A549 (cell line): Measurements from ENCODE around the gene SSBP3. TPM values are rescaled to one million over a fixed set of nuclear protein-coding genes. Genes with fewer than 3 reads are reported as not detected.
A peak's percentile ranks its signal among the peaks of the same experiment; 100 is the strongest.

Source experiments
- ATAC-seq, 2 experiments: fragments of 200-7000 bp in 1 of 2; fragments of >200 bp in 1 of 2; cut with Nextera tagmentation in 1 of 2; cut with Tn5 transposase in 1 of 2; 3 replicates each; pipeline versions ENCODE4 v1.8.0 to v1.9.1; 2018 to 2020; ENCODE audit warnings: mild to moderate bottlenecking in 1 of 2, moderate library complexity in 1 of 2
- CTCF ChIA-PET: fragments of 300-600 bp; sonication (Branson Sonifier 250); formaldehyde crosslinking; extraction: SDS; loops from one replicate; lab custom pipeline; 2021; ENCODE audit warnings: antibody characterized with exemption, inconsistent platforms; lab: Yijun Ruan, JAX
- POLR2A ChIA-PET: fragments of 350-600 bp; formaldehyde crosslinking; extraction: SDS; loops from one replicate; lab custom pipeline; 2021; ENCODE audit warnings: antibody characterized with exemption, inconsistent platforms; lab: Yijun Ruan, JAX
- DNase-seq, 2 experiments: peaks; one replicate each; pipeline versions ENCODE4 v3.0.0 to v3.0.0-alpha.2; 2011 to 2016; ENCODE audit warnings: low read depth in 1 of 2, low spot score in 1 of 2
- FAIRE-seq: peaks from 2 replicates; lab custom pipeline; 2011; peaks lifted over from hg19 to GRCh38; lab: Jason Lieb, UNC
- H3K27ac ChIP-seq, 2 experiments: fragments of >200 bp; sonication (Bioruptor Twin); formaldehyde crosslinking; 3 replicates each; pipeline ENCODE4 v1.5.1; 2016 to 2017
- H3K4me1 ChIP-seq: fragments of >200 bp; sonication (Bioruptor Twin); formaldehyde crosslinking; 3 replicates; pipeline ENCODE4 v1.6.1; 2016
- H3K4me2 ChIP-seq: fragments of >200 bp; sonication (Bioruptor Twin); formaldehyde crosslinking; 3 replicates; pipeline ENCODE4 v1.6.1; 2016
- H3K4me3 ChIP-seq: fragments of >200 bp; sonication (Bioruptor Twin); formaldehyde crosslinking; 3 replicates; pipeline ENCODE4 v1.5.1; 2016
- H3K9me3 ChIP-seq: fragments of >200 bp; sonication (Bioruptor Twin); formaldehyde crosslinking; 3 replicates; pipeline ENCODE4 v1.6.1; 2016
- BCL3 ChIP-seq: fragments of >200 bp; sonication (Bioruptor Twin); formaldehyde crosslinking; IDR thresholded peaks from 3 replicates; pipeline ENCODE4 v1.6.1; 2016
- BHLHE40 ChIP-seq: IDR thresholded peaks from 2 replicates; pipeline ENCODE4 v1.6.1; 2012; ENCODE audit warnings: low read depth, low read length, inconsistent platforms
- CBX2 ChIP-seq: fragments of 200-600 bp; sonication (generic); IDR thresholded peaks from 2 replicates; pipeline ENCODE4 v1.6.1; 2016; ENCODE audit warnings: low read depth, mild to moderate bottlenecking, borderline replicate concordance
- CBX8 ChIP-seq: fragments of 200-600 bp; sonication (generic); IDR thresholded peaks from 2 replicates; pipeline ENCODE4 v1.6.1; 2016
- CTCF ChIP-seq: fragments of >200 bp; sonication (Bioruptor Twin); formaldehyde crosslinking; IDR thresholded peaks from 3 replicates; pipeline ENCODE4 v1.5.1; 2016
- ELK1 ChIP-seq: fragments of 150-350 bp; IDR thresholded peaks from 2 replicates; pipeline ENCODE4 v1.6.1; 2014; ENCODE audit warnings: low read depth, mild to moderate bottlenecking, low read length
- ESRRA ChIP-seq: fragments of 150-350 bp; IDR thresholded peaks from 2 replicates; pipeline ENCODE4 v1.6.1; 2014; ENCODE audit warnings: mild to moderate bottlenecking, low read length, borderline replicate concordance
- FOSB ChIP-seq: fragments of 250-450 bp; sonication (Bioruptor Pico); IDR thresholded peaks from 2 replicates; pipeline ENCODE4 v1.5.0; 2020; ENCODE audit warnings: mild to moderate bottlenecking, moderate library complexity
- HEYL ChIP-seq: fragments of 250-450 bp; sonication (Bioruptor Pico); IDR thresholded peaks from 2 replicates; pipeline ENCODE4 v1.8.0; 2021; ENCODE audit warnings: mild to moderate bottlenecking, moderate library complexity
- KDM1A ChIP-seq: fragments of 200-600 bp; sonication (generic); IDR thresholded peaks from 2 replicates; pipeline ENCODE4 v1.6.1; 2016; ENCODE audit warnings: low read depth, mild to moderate bottlenecking
- MAFK ChIP-seq: fragments of 450-650 bp; IDR thresholded peaks from 2 replicates; pipeline ENCODE4 v1.6.1; 2014; ENCODE audit not compliant: partially characterized antibody
- MAX ChIP-seq: IDR thresholded peaks from 2 replicates; pipeline ENCODE4 v1.6.1; 2012
- MAZ ChIP-seq: fragments of 150-350 bp; IDR thresholded peaks from 2 replicates; pipeline ENCODE4 v1.6.1; 2014; ENCODE audit warnings: antibody characterized with exemption, low read depth, low read length, borderline replicate concordance
- NPAS2 ChIP-seq: fragments of 250-450 bp; sonication (Bioruptor Pico); IDR thresholded peaks from 2 replicates; pipeline ENCODE4 v1.8.0; 2022; ENCODE audit warnings: mild to moderate bottlenecking, moderate library complexity, borderline replicate concordance
- SREBF2 ChIP-seq: fragments of 450-650 bp; IDR thresholded peaks from 2 replicates; pipeline ENCODE4 v1.6.1; 2014; ENCODE audit warnings: mild to moderate bottlenecking, moderate library complexity
- TFCP2L1 ChIP-seq: fragments of 250-450 bp; sonication (Bioruptor Pico); IDR thresholded peaks from 2 replicates; pipeline ENCODE4 v1.5.0; 2021; ENCODE audit warnings: mild to moderate bottlenecking
- TP53 ChIP-seq: fragments of 250-450 bp; sonication (Bioruptor Pico); IDR thresholded peaks from 2 replicates; pipeline ENCODE4 v1.5.0; 2021; ENCODE audit warnings: mild to moderate bottlenecking, moderate library complexity
- ZFP36 ChIP-seq: fragments of 450-650 bp; IDR thresholded peaks from 2 replicates; pipeline ENCODE4 v1.6.1; 2014; ENCODE audit warnings: borderline replicate concordance; ENCODE audit not compliant: partially characterized antibody
- ZSCAN20 ChIP-seq: fragments of 250-450 bp; sonication (Bioruptor Pico); IDR thresholded peaks from 2 replicates; pipeline ENCODE4 v1.8.0; 2022; ENCODE audit warnings: mild to moderate bottlenecking, moderate library complexity
- WGBS: methylation state at CpG from one replicate; pipeline ENCODE4 v1.1.6; 2017; ENCODE audit errors: missing lambda C conversion rate; 5-methylcytosine and 5-hydroxymethylcytosine counted together
- polyA plus RNA-seq, 4 experiments: library from polyadenylated mRNA; depleted of rRNA in 3 of 4; stranded (reverse); fragments of >200 nt; fragmentation: RNase III in 1 of 4; extraction: RNeasy Plus Mini Kit Qiagen cat#74134 plus additional on column Dnase treatment in 1 of 4; gene quantifications; 2 replicates in 3 of 4; 3 replicates in 1 of 4; pipeline ENCODE4 v1.2.3, GENCODE V29; 2011 to 2017
- TF ChIP-seq, protein P1 (sequence below): fragments of 200-600 bp; sonication (generic); IDR thresholded peaks from 2 replicates; pipeline ENCODE4 v1.6.1; 2016; ENCODE audit warnings: antibody characterized with exemption, mild to moderate bottlenecking, moderate library complexity
- TF ChIP-seq, protein P2 (sequence below): fragments of >200 bp; sonication (Bioruptor Twin); formaldehyde crosslinking; IDR thresholded peaks from 2 replicates; pipeline ENCODE4 v1.6.1; 2016

The SSBP3 gene
- polyA plus RNA-seq, 2 of the 4 experiments (the other 2 are of a cell fraction): 7.2 to 9.1 TPM

- no peak overlapping the region for H3K27ac ChIP-seq
- ChIA-PET POLR2A (no interaction called here), CTCF (interaction anchor here (0.7 kb wide), 1 partner anchor 321 kb away, joined by 3 read pairs; no protein-coding TSS in a partner anchor)
- H3K4me3 ChIP-seq: no peak overlapping the region
- 84% methylated on average over 4 of the region's 4 CpGs for WGBS
- no peak overlapping the region for H3K4me2 ChIP-seq
- FAIRE-seq: no peak
- no peaks in the 10 kb centered on the region for H3K4me1 ChIP-seq
- H3K9me3 ChIP-seq: no peaks in the 10 kb centered on the region
- TF ChIP-seq ZFP36: no peak
- TF ChIP-seq, protein P1, sequence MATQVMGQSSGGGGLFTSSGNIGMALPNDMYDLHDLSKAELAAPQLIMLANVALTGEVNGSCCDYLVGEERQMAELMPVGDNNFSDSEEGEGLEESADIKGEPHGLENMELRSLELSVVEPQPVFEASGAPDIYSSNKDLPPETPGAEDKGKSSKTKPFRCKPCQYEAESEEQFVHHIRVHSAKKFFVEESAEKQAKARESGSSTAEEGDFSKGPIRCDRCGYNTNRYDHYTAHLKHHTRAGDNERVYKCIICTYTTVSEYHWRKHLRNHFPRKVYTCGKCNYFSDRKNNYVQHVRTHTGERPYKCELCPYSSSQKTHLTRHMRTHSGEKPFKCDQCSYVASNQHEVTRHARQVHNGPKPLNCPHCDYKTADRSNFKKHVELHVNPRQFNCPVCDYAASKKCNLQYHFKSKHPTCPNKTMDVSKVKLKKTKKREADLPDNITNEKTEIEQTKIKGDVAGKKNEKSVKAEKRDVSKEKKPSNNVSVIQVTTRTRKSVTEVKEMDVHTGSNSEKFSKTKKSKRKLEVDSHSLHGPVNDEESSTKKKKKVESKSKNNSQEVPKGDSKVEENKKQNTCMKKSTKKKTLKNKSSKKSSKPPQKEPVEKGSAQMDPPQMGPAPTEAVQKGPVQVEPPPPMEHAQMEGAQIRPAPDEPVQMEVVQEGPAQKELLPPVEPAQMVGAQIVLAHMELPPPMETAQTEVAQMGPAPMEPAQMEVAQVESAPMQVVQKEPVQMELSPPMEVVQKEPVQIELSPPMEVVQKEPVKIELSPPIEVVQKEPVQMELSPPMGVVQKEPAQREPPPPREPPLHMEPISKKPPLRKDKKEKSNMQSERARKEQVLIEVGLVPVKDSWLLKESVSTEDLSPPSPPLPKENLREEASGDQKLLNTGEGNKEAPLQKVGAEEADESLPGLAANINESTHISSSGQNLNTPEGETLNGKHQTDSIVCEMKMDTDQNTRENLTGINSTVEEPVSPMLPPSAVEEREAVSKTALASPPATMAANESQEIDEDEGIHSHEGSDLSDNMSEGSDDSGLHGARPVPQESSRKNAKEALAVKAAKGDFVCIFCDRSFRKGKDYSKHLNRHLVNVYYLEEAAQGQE: no peak
- TF ChIP-seq CBX8: no peak
- no peak for TF ChIP-seq ELK1
- no peak for TF ChIP-seq SREBF2
- no peak for TF ChIP-seq MAX
- TF ChIP-seq, protein P2, sequence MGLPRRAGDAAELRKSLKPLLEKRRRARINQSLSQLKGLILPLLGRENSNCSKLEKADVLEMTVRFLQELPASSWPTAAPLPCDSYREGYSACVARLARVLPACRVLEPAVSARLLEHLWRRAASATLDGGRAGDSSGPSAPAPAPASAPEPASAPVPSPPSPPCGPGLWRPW: no peak
- no peak for TF ChIP-seq ZSCAN20
- no peak for TF ChIP-seq MAFK
- TF ChIP-seq FOSB (CRISPR knock-in tag): no peak
- no peak for TF ChIP-seq MAZ
- TF ChIP-seq TFCP2L1 (CRISPR knock-in tag): no peak
- no peak for TF ChIP-seq HEYL (CRISPR knock-in tag)
- TF ChIP-seq TP53: no peak
- no peak for TF ChIP-seq KDM1A
- TF ChIP-seq BHLHE40: no peak
- no peak for DNase-seq
- ATAC-seq: peak in 1 of 2 experiments; percentile 53; a peak in 2 of 6 replicates
Measured at GRCh38 chr1:54272772-54273091, 133.5 kb downstream of the SSBP3 start.

DNA sequence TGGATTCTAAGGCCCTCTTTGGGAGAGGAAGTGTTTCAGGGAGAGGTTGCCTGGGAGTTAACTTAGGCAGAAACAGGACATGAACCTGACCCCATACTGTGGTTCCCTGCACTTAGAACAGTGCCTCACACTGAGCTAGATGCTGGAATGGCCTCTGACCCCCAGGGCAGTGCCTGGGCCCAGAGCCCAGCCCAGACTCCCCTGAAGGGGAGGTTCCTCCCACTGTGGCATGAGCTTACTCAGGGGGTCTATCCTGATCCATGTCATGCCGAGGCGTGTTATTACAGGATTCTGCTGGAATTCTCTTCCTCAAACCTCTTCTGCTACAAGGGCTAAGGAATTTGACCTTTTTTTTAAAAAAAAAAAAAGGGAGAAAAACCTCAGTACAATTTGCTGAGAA, 134.1 kb downstream of the SSBP3 start:
- no peak for TF ChIP-seq MAX
- DNase-seq: no peak
- no peak for FAIRE-seq
- Histone ChIP-seq H3K4me1 (no peaks in the 10 kb centered on the region), H3K27ac (no peak overlapping the region), H3K4me3 (no peak overlapping the region), H3K9me3 (no peaks in the 10 kb centered on the region), H3K4me2 (no peak overlapping the region)
- CTCF ChIA-PET: interaction anchor here (0.7 to 1.1 kb wide), 2 partner anchors 151 to 322 kb away, joined by 3 read pairs; no protein-coding TSS in a partner anchor
- ATAC-seq: no peak
- WGBS: 93% methylated on average over 2 of the region's 2 CpGs
- POLR2A ChIA-PET: no interaction called here

GRCh38 chr1:54271341-54271740, 134.9 kb downstream of the SSBP3 start:
- H3K9me3 ChIP-seq: no peaks in the 10 kb centered on the region
- POLR2A ChIA-PET: no interaction called here
- CTCF ChIA-PET: interaction anchor here (1.1 to 1.6 kb wide), 2 partner anchors 22 to 150 kb away, joined by 3 to 4 read pairs; no protein-coding TSS in a partner anchor

More at GRCh38 chr1:54271341-54271740, 134.9 kb downstream of the SSBP3 start:
- no peaks in the 10 kb centered on the region for H3K4me1 ChIP-seq
- TF ChIP-seq CBX2 (no peak), FOSB (CRISPR knock-in tag) (no peak), CBX8 (no peak), ESRRA (no peak), TFCP2L1 (CRISPR knock-in tag) (no peak), TP53 (no peak), CTCF (no peak), BCL3 (no peak), KDM1A (no peak), NPAS2 (CRISPR knock-in tag) (no peak)
- TF ChIP-seq, all 56 proteins: peak for 0
- no peak overlapping the region for H3K4me2 ChIP-seq
- WGBS: 86% methylated on average over 9 of the region's 10 CpGs
- H3K27ac ChIP-seq: no peak overlapping the region
- H3K4me3 ChIP-seq: no peak overlapping the region
- DNase-seq: no peak
- no peak for ATAC-seq
- FAIRE-seq: no peak
